SH-SY5Y (cell line): ENCODE data around the gene GRIA1.

Experiments used
- GATA2 ChIP-seq: IDR thresholded peaks from 2 replicates; pipeline ENCODE4 v1.6.1; 2011; ENCODE audit warnings: mild to moderate bottlenecking, low read depth, low read length
- GATA3 ChIP-seq: IDR thresholded peaks from 2 replicates; pipeline ENCODE4 v1.6.1; 2011; ENCODE audit warnings: low read depth, mild to moderate bottlenecking, low read length, moderate library complexity

DNA sequence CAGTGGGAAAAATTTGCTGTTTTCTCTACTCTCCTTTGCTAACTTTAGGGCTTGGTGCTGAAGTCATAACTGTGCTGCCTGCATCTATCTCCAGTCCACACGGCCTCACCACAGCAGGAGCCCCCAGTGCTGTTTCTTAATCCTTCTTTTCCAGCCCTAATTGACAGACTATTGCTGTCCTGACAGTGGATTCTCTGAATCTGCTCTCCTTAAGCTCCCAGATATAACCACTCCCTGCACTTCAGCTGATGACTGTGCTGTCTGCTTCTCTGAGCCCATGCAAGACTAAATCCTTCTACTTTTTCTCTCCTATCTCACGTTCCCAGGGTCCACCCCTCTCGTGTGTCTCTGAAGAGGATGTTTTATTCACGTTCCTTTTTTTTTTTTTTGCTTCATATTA is 19.7 kb upstream of the GRIA1 start:
- TF ChIP-seq GATA2 (no peak), GATA3 (no peak)
